ENCODE results near the gene IP6K1.
"Not testable (repeated sequence)": the region's sequence is repeated elsewhere in the genome, so short reads cannot be mapped to it uniquely, and the experiment has no call there.

GRCh38 chr3:49694409-49695070 lies 91.8 kb downstream of the IP6K1 start:
- not testable (repeated sequence) for TF ChIP-seq CTCF (IDR thresholded peaks at IDR 0.05); EZH2 (IDR thresholded peaks at IDR 0.05; ENCODE audit: borderline replicate concordance, insufficient read depth, low read depth, low read length, poor library complexity, severe bottlenecking)
